HEK293 (cell line): ENCODE measurements around the gene UXS1.
A peak's percentile ranks its signal among the peaks of the same experiment; 100 is the strongest.

ENCODE experiments used
- CTCF ChIA-PET: fragments of 350-600 bp; formaldehyde crosslinking; extraction: SDS; loops from one replicate; lab custom pipeline; 2021; ENCODE audit warnings: antibody characterized with exemption; lab: Yijun Ruan, JAX
- POLR2A ChIA-PET: fragments of 300-600 bp; formaldehyde crosslinking; extraction: SDS; loops from one replicate; lab custom pipeline; 2020; ENCODE audit warnings: antibody characterized with exemption, inconsistent platforms; lab: Yijun Ruan, JAX
- H3K27ac ChIP-seq: fragments of 200-500 bp; sonication (Bioruptor generic); 2 replicates; pipeline ENCODE4 v1.5.1; 2014; ENCODE audit warnings: low read depth, low read length, control low read depth, inconsistent platforms; ENCODE audit errors: extremely low read depth
- H3K36me3 ChIP-seq, 2 experiments: fragments of 200-500 bp in 1 of 2; sonication (Bioruptor generic) in 1 of 2; 1 replicate in 1 of 2; 2 replicates in 1 of 2; pipeline ENCODE4 v1.5.1; 2014 to 2017; ENCODE audit warnings: inconsistent platforms in 2 of 2, low read length in 2 of 2; ENCODE audit not compliant: control insufficient read depth in 2 of 2, insufficient read depth in 1 of 2
- H3K4me1 ChIP-seq: fragments of 200-500 bp; sonication (Bioruptor generic); 2 replicates; pipeline ENCODE4 v1.5.1; 2014; ENCODE audit warnings: mild to moderate bottlenecking, low read length, inconsistent platforms; ENCODE audit not compliant: control insufficient read depth, insufficient read depth
- H3K4me3 ChIP-seq: 2 replicates; pipeline ENCODE4 v1.5.1; 2011; ENCODE audit warnings: low read depth, mild to moderate bottlenecking, control low read depth, low read length, moderate library complexity
- H3K9me3 ChIP-seq: fragments of 200-500 bp; sonication (Bioruptor generic); 2 replicates; pipeline ENCODE4 v1.5.1; 2014; ENCODE audit warnings: low read depth, low read length, inconsistent platforms; ENCODE audit not compliant: control insufficient read depth, insufficient read depth
- ELK4 ChIP-seq: IDR thresholded peaks from 2 replicates; pipeline ENCODE4 v1.6.1; 2011; ENCODE audit warnings: mild to moderate bottlenecking, low read depth, low read length, borderline replicate concordance
- HIC1 ChIP-seq: fragments of 450-650 bp; formaldehyde crosslinking; IDR thresholded peaks from 2 replicates; pipeline ENCODE4 v1.5.1; 2016; ENCODE audit warnings: missing biosample characterization, missing genetic modification characterization
- HOXC10 ChIP-seq: sonication (generic); formaldehyde crosslinking; IDR thresholded peaks from 2 replicates; pipeline ENCODE4 v1.8.1; 2023; ENCODE audit warnings: mild to moderate bottlenecking, missing genetic modification reagents
- REPIN1 ChIP-seq: fragments of 450-650 bp; formaldehyde crosslinking; IDR thresholded peaks from 2 replicates; pipeline ENCODE4 v1.5.1; 2017; ENCODE audit warnings: missing biosample characterization, missing genetic modification characterization, low read depth
- SCRT2 ChIP-seq: fragments of 450-650 bp; formaldehyde crosslinking; IDR thresholded peaks from 2 replicates; pipeline ENCODE4 v1.5.1; 2016; ENCODE audit warnings: missing biosample characterization, missing genetic modification characterization
- TRIM28 ChIP-seq: IDR thresholded peaks from 2 replicates; pipeline ENCODE4 v1.6.1; 2011; ENCODE audit warnings: low read length, control low read depth, borderline replicate concordance
- YY2 ChIP-seq: fragments of 450-650 bp; formaldehyde crosslinking; IDR thresholded peaks from 2 replicates; pipeline ENCODE4 v1.5.1; 2016; ENCODE audit warnings: missing biosample characterization, missing genetic modification characterization
- ZBTB6 ChIP-seq: fragments of 450-650 bp; formaldehyde crosslinking; IDR thresholded peaks from 2 replicates; pipeline ENCODE4 v1.5.1; 2017; ENCODE audit warnings: missing biosample characterization, missing genetic modification characterization
- ZNF155 ChIP-seq: fragments of 450-650 bp; formaldehyde crosslinking; IDR thresholded peaks from 2 replicates; pipeline ENCODE4 v1.5.1; 2016; ENCODE audit warnings: missing biosample characterization, missing genetic modification characterization
- ZNF174 ChIP-seq: fragments of 450-650 bp; formaldehyde crosslinking; IDR thresholded peaks from 2 replicates; pipeline ENCODE4 v1.5.0; 2017; ENCODE audit warnings: missing biosample characterization, mild to moderate bottlenecking, missing genetic modification characterization
- ZNF2 ChIP-seq: fragments of 450-650 bp; formaldehyde crosslinking; IDR thresholded peaks from 2 replicates; pipeline ENCODE4 v1.5.1; 2016; ENCODE audit warnings: missing biosample characterization, missing genetic modification characterization
- ZNF202 ChIP-seq: fragments of 450-650 bp; formaldehyde crosslinking; IDR thresholded peaks from 2 replicates; pipeline ENCODE4 v1.5.1; 2016; ENCODE audit warnings: missing biosample characterization, missing genetic modification characterization, borderline replicate concordance
- ZNF223 ChIP-seq: fragments of 450-650 bp; formaldehyde crosslinking; IDR thresholded peaks from 2 replicates; pipeline ENCODE4 v1.5.1; 2016; ENCODE audit warnings: missing biosample characterization, missing genetic modification characterization
- ZNF266 ChIP-seq: fragments of 450-650 bp; formaldehyde crosslinking; IDR thresholded peaks from 2 replicates; pipeline ENCODE4 v1.5.1; 2016; ENCODE audit warnings: missing biosample characterization, missing genetic modification characterization, low read depth
- ZNF274 ChIP-seq, 2 experiments: fragments of 200-500 bp in 1 of 2; fragments of 450-650 bp in 1 of 2; sonication (Bioruptor generic) in 1 of 2; formaldehyde crosslinking in 1 of 2; IDR thresholded peaks; 2 replicates each; pipeline versions ENCODE4 v1.5.1 to v1.6.1; 2014 to 2016; ENCODE audit warnings: borderline replicate concordance in 1 of 2, inconsistent platforms in 1 of 2, low read length in 1 of 2, missing biosample characterization in 1 of 2, missing genetic modification characterization in 1 of 2
- ZNF302 ChIP-seq: fragments of 450-650 bp; formaldehyde crosslinking; IDR thresholded peaks from 2 replicates; pipeline ENCODE4 v1.5.1; 2016; ENCODE audit warnings: missing biosample characterization, missing genetic modification characterization, low read depth
- ZNF354C ChIP-seq: fragments of 450-650 bp; formaldehyde crosslinking; IDR thresholded peaks from 2 replicates; pipeline ENCODE4 v1.5.1; 2016; ENCODE audit warnings: missing biosample characterization, missing genetic modification characterization, low read depth, borderline replicate concordance
- ZNF488 ChIP-seq: fragments of 450-650 bp; formaldehyde crosslinking; IDR thresholded peaks from 2 replicates; pipeline ENCODE4 v1.5.1; 2016; ENCODE audit warnings: missing biosample characterization, missing genetic modification characterization
- ZNF529 ChIP-seq: fragments of 450-650 bp; formaldehyde crosslinking; IDR thresholded peaks from 2 replicates; pipeline ENCODE4 v1.5.1; 2017; ENCODE audit warnings: missing genetic modification characterization, missing biosample characterization; ENCODE audit not compliant: insufficient replicate concordance
- ZNF544 ChIP-seq: fragments of 450-650 bp; formaldehyde crosslinking; IDR thresholded peaks from 2 replicates; pipeline ENCODE4 v1.5.0; 2017; ENCODE audit warnings: missing biosample characterization, missing genetic modification characterization
- ZNF558 ChIP-seq: fragments of 450-650 bp; formaldehyde crosslinking; IDR thresholded peaks from 2 replicates; pipeline ENCODE4 v1.5.1; 2016; ENCODE audit warnings: missing biosample characterization, missing genetic modification characterization
- ZNF610 ChIP-seq: fragments of 450-650 bp; formaldehyde crosslinking; IDR thresholded peaks from 2 replicates; pipeline ENCODE4 v1.5.1; 2016; ENCODE audit warnings: missing biosample characterization, missing genetic modification characterization, borderline replicate concordance
- ZNF660 ChIP-seq: fragments of 450-650 bp; IDR thresholded peaks from 2 replicates; pipeline ENCODE4 v1.5.1; 2018; ENCODE audit warnings: missing biosample characterization, mild to moderate bottlenecking, missing genetic modification characterization
- ZNF792 ChIP-seq: fragments of 450-650 bp; formaldehyde crosslinking; IDR thresholded peaks from 2 replicates; pipeline ENCODE4 v1.5.1; 2016; ENCODE audit warnings: missing biosample characterization, missing genetic modification characterization
- ZNF837 ChIP-seq: fragments of 450-650 bp; formaldehyde crosslinking; IDR thresholded peaks from 2 replicates; pipeline ENCODE4 v1.5.1; 2016; ENCODE audit warnings: missing biosample characterization, missing genetic modification characterization

The UXS1 gene

GRCh38 chr2:106158871-106159270, 35.2 kb downstream of the UXS1 start:
- ChIA-PET CTCF (no interaction called here), POLR2A (no interaction called here)
- Histone ChIP-seq H3K4me1 (no peaks in the 10 kb centered on the region), H3K36me3 (peaks cover 0 to 71% of the 10 kb centered on the region in 2 experiments; a peak in 2 of 3 replicates)
- TF ChIP-seq ZNF274 (IDR thresholded peaks at IDR 0.05; ENCODE audit: low read length) (no peak), ZNF274 (tag by site-specific recombination; IDR thresholded peaks at IDR 0.05; ENCODE audit: borderline replicate concordance) (no peak), HIC1 (tag by site-specific recombination) (no peak), SCRT2 (tag by site-specific recombination) (0 out of 2 replicates have a peak, but pooled peaks have one; percentile 16)
- TF ChIP-seq, all 188 proteins: peak for 1
- H3K27ac ChIP-seq, result no peak overlapping the region
- H3K4me3 ChIP-seq, result no peak overlapping the region
- H3K9me3 ChIP-seq, result no peaks in the 10 kb centered on the region

- Histone ChIP-seq H3K36me3 (peaks cover 0 to 73% of the 10 kb centered on the region in 2 experiments; a peak in 2 of 3 replicates), H3K9me3 (no peaks in the 10 kb centered on the region), H3K4me3 (no peak overlapping the region), H3K4me1 (no peaks in the 10 kb centered on the region), H3K27ac (no peak overlapping the region)
- ChIA-PET CTCF (no interaction called here), POLR2A (no interaction called here)
- no peak for TF ChIP-seq ZNF174 (tag by site-specific recombination)
- TF ChIP-seq ZNF610, result no peak
- no peak for TF ChIP-seq ZNF544 (tag by site-specific recombination)
- TF ChIP-seq ELK4, result no peak
- no peak for TF ChIP-seq YY2 (tag by site-specific recombination)
- TF ChIP-seq ZNF529 (tag by site-specific recombination), result no peak
- TF ChIP-seq ZNF354C (tag by site-specific recombination), result no peak
- TF ChIP-seq ZNF202 (tag by site-specific recombination), result no peak
Observed at GRCh38 chr2:106158131-106158530, 36.0 kb downstream of the UXS1 start.

GRCh38 chr2:106157416-106157815, 36.7 kb downstream of the UXS1 start:
- CTCF ChIA-PET, result interaction anchor here (0.7 kb wide), 1 partner anchor 424 kb away, joined by 4 read pairs; no protein-coding TSS in a partner anchor
- H3K36me3 ChIP-seq, result peaks cover 0 to 73% of the 10 kb centered on the region in 2 experiments; a peak in 2 of 3 replicates
- H3K4me1 ChIP-seq, result no peaks in the 10 kb centered on the region
- H3K4me3 ChIP-seq, result no peak overlapping the region
- H3K9me3 ChIP-seq, result no peaks in the 10 kb centered on the region
- POLR2A ChIA-PET, result no interaction called here
- no peak overlapping the region for H3K27ac ChIP-seq
- TF ChIP-seq ZNF488 (no peak), TRIM28 (no peak), ZNF155 (tag by site-specific recombination) (no peak), ZNF558 (tag by site-specific recombination) (no peak), ZNF792 (no peak), ZNF660 (tag by site-specific recombination) (no peak), ZNF302 (tag by site-specific recombination) (no peak), ZNF266 (tag by site-specific recombination) (no peak), REPIN1 (tag by site-specific recombination) (no peak), ZNF223 (tag by site-specific recombination) (no peak), ZBTB6 (tag by site-specific recombination) (no peak), HOXC10 (CRISPR knock-in tag) (no peak), ZNF837 (tag by site-specific recombination) (no peak), ZNF2 (tag by site-specific recombination) (no peak)
